ENCODE data around the gene LRGUK. TPM values are rescaled to one million over a fixed set of nuclear protein-coding genes. Genes with fewer than 3 reads are reported as not detected.

The LRGUK gene
- total RNA-seq, 1 experiment from 2014 or later: 1.5 TPM

- Histone ChIP-seq H3K14ac (ENCODE audit: insufficient read depth, low read length) (no peak overlapping the region), H3K4me1 (ENCODE audit: insufficient read depth, low read length) (no peaks in the 10 kb centered on the region), H3K23ac (ENCODE audit: insufficient read length, low read depth, low read length) (no peak overlapping the region), H2AFZ (ENCODE audit: low read length) (no peak overlapping the region), H3K9ac (ENCODE audit: extremely low read depth, insufficient read length, low read length) (no peak overlapping the region), H3K23me2 (ENCODE audit: insufficient read length, low read depth, low read length, poor library complexity, severe bottlenecking) (no peaks in the 10 kb centered on the region), H3T11ph (ENCODE audit: low read length) (no peak overlapping the region), H2BK12ac (ENCODE audit: insufficient read length, low read depth, low read length) (no peak overlapping the region), H2BK20ac (ENCODE audit: low read depth, low read length, poor library complexity, severe bottlenecking) (no peak overlapping the region), H4K8ac (replicated peaks; ENCODE audit: insufficient read length, low read depth, low read length) (no peak overlapping the region), H2BK15ac (ENCODE audit: low read depth, low read length) (no peak overlapping the region), H2BK5ac (ENCODE audit: insufficient read length, low read length) (no peak overlapping the region), H3K4ac (ENCODE audit: low read depth, low read length) (no peak overlapping the region), H4K91ac (ENCODE audit: insufficient read length, low read depth, low read length) (no peak overlapping the region), H3K18ac (ENCODE audit: insufficient read length, low read depth, low read length) (no peak overlapping the region), H3K79me1 (ENCODE audit: insufficient read depth, low read depth, low read length, poor library complexity, severe bottlenecking) (no peaks in the 10 kb centered on the region), H3K79me2 (ENCODE audit: insufficient read depth, low read length) (no peaks in the 10 kb centered on the region), H2AK5ac (ENCODE audit: insufficient read length, low read length) (no peak overlapping the region), H3K27ac (ENCODE audit: insufficient read length, low read depth, low read length) (no peak overlapping the region), H4K20me1 (ENCODE audit: control insufficient read depth, insufficient read depth, insufficient read length) (no peaks in the 10 kb centered on the region), H3K27me3 (ENCODE audit: insufficient read depth, low read length) (no peaks in the 10 kb centered on the region), H2BK120ac (ENCODE audit: low read depth, low read length, poor library complexity, severe bottlenecking) (no peak overlapping the region), H4K5ac (ENCODE audit: insufficient read length, low read depth, low read length) (no peak overlapping the region), H3K9me3 (ENCODE audit: control insufficient read depth, low read depth, low read length) (peaks cover 34% of the 10 kb centered on the region), H3K56ac (ENCODE audit: insufficient read length, low read depth, low read length) (no peak overlapping the region), H3K4me2 (ENCODE audit: insufficient read depth, insufficient read length, low read length) (no peak overlapping the region)
- Mint-ChIP-seq H3K27me3 (ENCODE audit: low read depth) (no peaks in the 10 kb centered on the region), H3K36me3 (ENCODE audit: insufficient read depth in 1 of 3, low read depth in 3 of 3) (peaks cover 35 to 86% (median 67%) of the 10 kb centered on the region in 3 experiments), H3K9me3 (peaks cover 74 to 78% of the 10 kb centered on the region in 2 experiments), H3K4me1 (no peaks in the 10 kb centered on the region), H3K27ac (no peak overlapping the region), H3K4me3 (no peak overlapping the region)
- WGBS (ENCODE audit: extremely low coverage, insufficient read length, low lambda C conversion rate): no CpG with 5 or more reads among the region's 4 CpGs
- no peak for TF ChIP-seq CTCF (conservative IDR thresholded peaks at IDR 0.05)
- no peak for DNase-seq
Measured at GRCh38 chr7:134089446-134089845, 37.7 kb upstream of the LRGUK start.
